ENCODE results near the gene CRYBG3. TPM values are rescaled to one million over a fixed set of nuclear protein-coding genes. Genes with fewer than 3 reads are reported as not detected.
A peak's percentile ranks its signal among the peaks of the same experiment; 100 is the strongest.

CRYBG3 gene
- polyA plus RNA-seq, 1 donor from 2014 or later = 1.3 TPM

DNA sequence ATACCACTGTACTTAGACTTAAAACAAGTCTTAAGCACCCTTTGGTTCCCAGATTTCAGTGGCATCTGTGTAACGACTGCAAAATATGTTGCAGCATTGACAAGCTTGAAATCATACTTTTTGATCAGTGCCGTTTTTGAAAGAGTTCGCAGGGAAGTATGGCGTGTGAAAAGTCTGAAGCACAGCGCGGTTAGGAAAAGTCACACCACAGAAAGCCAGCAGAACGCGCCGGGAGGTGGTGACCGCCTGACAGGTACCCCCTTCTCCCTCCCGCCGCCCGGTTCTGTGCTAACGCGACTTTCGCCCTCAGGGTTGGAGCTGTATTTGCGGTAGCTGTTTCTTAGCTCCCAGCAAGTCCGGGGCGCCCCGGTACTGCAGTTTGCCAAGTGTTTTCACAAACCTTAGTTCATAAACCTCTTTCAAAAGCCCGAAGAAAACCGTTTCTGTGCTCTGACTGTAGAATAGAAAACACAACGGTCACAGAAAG, 481 bp upstream of the CRYBG3 start:
- H3K9me2 ChIP-seq (ENCODE audit: insufficient read depth, low read length) = no peaks in the 10 kb centered on the region
- H3K27me3 ChIP-seq (ENCODE audit: insufficient read depth, low read depth, low read length) = peaks cover 47% of the 10 kb centered on the region
- no peak for TF ChIP-seq RAD21 (conservative IDR thresholded peaks at IDR 0.05)
- no peak for TF ChIP-seq CTCF (IDR thresholded peaks at IDR 0.05; ENCODE audit: poor library complexity, severe bottlenecking)
- no peak for TF ChIP-seq EP300 (conservative IDR thresholded peaks at IDR 0.05; ENCODE audit: poor library complexity, severe bottlenecking)
- TF ChIP-seq MXI1 (conservative IDR thresholded peaks at IDR 0.05; ENCODE audit: poor library complexity, severe bottlenecking) = no peak
- TF ChIP-seq POLR2AphosphoS5 (IDR thresholded peaks at IDR 0.05) = no peak
- TF ChIP-seq, protein P1, sequence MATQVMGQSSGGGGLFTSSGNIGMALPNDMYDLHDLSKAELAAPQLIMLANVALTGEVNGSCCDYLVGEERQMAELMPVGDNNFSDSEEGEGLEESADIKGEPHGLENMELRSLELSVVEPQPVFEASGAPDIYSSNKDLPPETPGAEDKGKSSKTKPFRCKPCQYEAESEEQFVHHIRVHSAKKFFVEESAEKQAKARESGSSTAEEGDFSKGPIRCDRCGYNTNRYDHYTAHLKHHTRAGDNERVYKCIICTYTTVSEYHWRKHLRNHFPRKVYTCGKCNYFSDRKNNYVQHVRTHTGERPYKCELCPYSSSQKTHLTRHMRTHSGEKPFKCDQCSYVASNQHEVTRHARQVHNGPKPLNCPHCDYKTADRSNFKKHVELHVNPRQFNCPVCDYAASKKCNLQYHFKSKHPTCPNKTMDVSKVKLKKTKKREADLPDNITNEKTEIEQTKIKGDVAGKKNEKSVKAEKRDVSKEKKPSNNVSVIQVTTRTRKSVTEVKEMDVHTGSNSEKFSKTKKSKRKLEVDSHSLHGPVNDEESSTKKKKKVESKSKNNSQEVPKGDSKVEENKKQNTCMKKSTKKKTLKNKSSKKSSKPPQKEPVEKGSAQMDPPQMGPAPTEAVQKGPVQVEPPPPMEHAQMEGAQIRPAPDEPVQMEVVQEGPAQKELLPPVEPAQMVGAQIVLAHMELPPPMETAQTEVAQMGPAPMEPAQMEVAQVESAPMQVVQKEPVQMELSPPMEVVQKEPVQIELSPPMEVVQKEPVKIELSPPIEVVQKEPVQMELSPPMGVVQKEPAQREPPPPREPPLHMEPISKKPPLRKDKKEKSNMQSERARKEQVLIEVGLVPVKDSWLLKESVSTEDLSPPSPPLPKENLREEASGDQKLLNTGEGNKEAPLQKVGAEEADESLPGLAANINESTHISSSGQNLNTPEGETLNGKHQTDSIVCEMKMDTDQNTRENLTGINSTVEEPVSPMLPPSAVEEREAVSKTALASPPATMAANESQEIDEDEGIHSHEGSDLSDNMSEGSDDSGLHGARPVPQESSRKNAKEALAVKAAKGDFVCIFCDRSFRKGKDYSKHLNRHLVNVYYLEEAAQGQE (IDR thresholded peaks at IDR 0.05; ENCODE audit: borderline replicate concordance) = no peak
- TF ChIP-seq TAF1 (IDR thresholded peaks at IDR 0.05; ENCODE audit: low read depth) = no peak
- TF ChIP-seq SMC3 (conservative IDR thresholded peaks at IDR 0.05; ENCODE audit: poor library complexity) = no peak
- TF ChIP-seq EZH2 (IDR thresholded peaks at IDR 0.05; ENCODE audit: borderline replicate concordance, insufficient read depth, low read length, poor library complexity, severe bottlenecking) = no peak
- H3K36me3 ChIP-seq (ENCODE audit: insufficient read depth, low read length) = no peaks in the 10 kb centered on the region
- H4K20me1 ChIP-seq (ENCODE audit: insufficient read depth) = no peaks in the 10 kb centered on the region
- H3K4me2 ChIP-seq (ENCODE audit: low read length) = peak overlapping the region; percentile 91
- no peaks in the 10 kb centered on the region for H3F3A ChIP-seq (ENCODE audit: insufficient read depth, low read length, poor library complexity, severe bottlenecking)
- no peak overlapping the region for H3K27ac ChIP-seq (ENCODE audit: low read length)
- no peaks in the 10 kb centered on the region for H3K9me3 ChIP-seq (ENCODE audit: low read length)
- peak overlapping the region; percentile 77 for H3K4me3 ChIP-seq (ENCODE audit: low read length)
- no peak overlapping the region for H2AFZ ChIP-seq (ENCODE audit: low read depth, low read length)
- H3K79me2 ChIP-seq (replicated peaks; ENCODE audit: insufficient read depth, low read length) = no peaks in the 10 kb centered on the region
- peak overlapping the region; percentile 20 for H3K9ac ChIP-seq (ENCODE audit: low read length)

DNA sequence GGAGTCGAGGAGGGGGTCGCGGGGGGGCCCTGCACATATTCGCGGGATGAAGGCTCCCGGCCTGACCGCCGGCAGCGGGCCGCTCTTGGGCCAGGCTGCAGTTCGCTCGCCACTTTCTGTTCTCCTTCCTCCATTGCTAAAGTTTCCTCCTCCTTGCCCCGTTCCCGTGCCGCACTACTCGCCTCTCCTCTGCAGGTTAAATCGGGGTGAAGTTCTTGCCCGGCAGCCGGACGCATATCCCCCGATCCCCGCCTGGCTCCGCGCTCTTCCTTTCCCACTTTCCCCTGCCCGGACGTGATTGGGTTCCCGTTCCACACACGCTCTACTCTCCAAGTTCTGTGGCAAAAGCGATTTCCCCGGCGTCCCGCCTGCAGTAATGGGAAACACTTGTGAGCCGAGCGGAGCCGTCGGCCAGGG, 556 bp downstream of the CRYBG3 start:
- peak overlapping the region; percentile 77 for H3K4me3 ChIP-seq (ENCODE audit: low read length)
- TF ChIP-seq, protein P1 (IDR thresholded peaks at IDR 0.05; ENCODE audit: borderline replicate concordance) = no peak
- TF ChIP-seq SMC3 (conservative IDR thresholded peaks at IDR 0.05; ENCODE audit: poor library complexity) = no peak
- peak; percentile 5 for TF ChIP-seq EZH2 (IDR thresholded peaks at IDR 0.05; ENCODE audit: borderline replicate concordance, insufficient read depth, low read length, poor library complexity, severe bottlenecking)
- TF ChIP-seq POLR2AphosphoS5 (IDR thresholded peaks at IDR 0.05) = no peak
- TF ChIP-seq TAF1 (IDR thresholded peaks at IDR 0.05; ENCODE audit: low read depth) = no peak
- no peak for TF ChIP-seq MXI1 (conservative IDR thresholded peaks at IDR 0.05; ENCODE audit: poor library complexity, severe bottlenecking)
- no peak for TF ChIP-seq RAD21 (conservative IDR thresholded peaks at IDR 0.05)
- H2AFZ ChIP-seq (ENCODE audit: low read depth, low read length) = no peak overlapping the region
- no peaks in the 10 kb centered on the region for H4K20me1 ChIP-seq (ENCODE audit: insufficient read depth)
- H3K79me2 ChIP-seq (replicated peaks; ENCODE audit: insufficient read depth, low read length) = no peaks in the 10 kb centered on the region
- H3K4me2 ChIP-seq (ENCODE audit: low read length) = peak overlapping the region; percentile 67
- H3K9me2 ChIP-seq (ENCODE audit: insufficient read depth, low read length) = no peaks in the 10 kb centered on the region
- peaks cover 47% of the 10 kb centered on the region for H3K27me3 ChIP-seq (ENCODE audit: insufficient read depth, low read depth, low read length)
- H3F3A ChIP-seq (ENCODE audit: insufficient read depth, low read length, poor library complexity, severe bottlenecking) = no peaks in the 10 kb centered on the region
- no peaks in the 10 kb centered on the region for H3K9me3 ChIP-seq (ENCODE audit: low read length)
- H3K27ac ChIP-seq (ENCODE audit: low read length) = no peak overlapping the region
- H3K36me3 ChIP-seq (ENCODE audit: insufficient read depth, low read length) = no peaks in the 10 kb centered on the region
- peak overlapping the region; percentile 20 for H3K9ac ChIP-seq (ENCODE audit: low read length)
